ENCODE results near the gene NDUFS2. TPM values are rescaled to one million over a fixed set of nuclear protein-coding genes. Genes with fewer than 3 reads are reported as not detected.
"Not testable (repeated sequence)": the region's sequence is repeated elsewhere in the genome, so short reads cannot be mapped to it uniquely, and the experiment has no call there.

NDUFS2 gene
- total RNA-seq, 1 experiment from 2014 or later, result 147 TPM

DNA sequence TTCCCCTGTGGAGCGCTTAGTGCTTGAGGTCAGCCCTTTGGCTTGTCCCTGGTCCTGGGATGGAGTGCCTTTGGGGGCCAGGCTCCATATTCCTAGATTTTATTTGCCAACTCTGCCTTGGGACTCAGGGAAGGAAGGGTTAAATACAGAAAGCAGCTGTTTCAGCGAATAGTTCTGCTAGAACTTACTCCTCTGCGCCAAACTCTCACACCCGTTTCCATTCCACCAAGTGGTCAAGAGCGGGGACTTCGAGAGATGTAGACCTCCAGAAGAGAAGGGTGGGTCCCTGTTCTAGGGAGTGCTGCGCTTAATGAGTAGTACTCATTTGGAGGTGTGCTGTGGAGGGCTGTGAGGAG, 23.0 kb downstream of the NDUFS2 start:
- in situ Hi-C loops (cut with HindIII; ENCODE audit: low pct_unique_long_range_greater_than_20kb, low sequenced_read_pairs), result no loop called here
- no peak for DNase-seq (ENCODE audit: low read depth, low spot score)

DNA sequence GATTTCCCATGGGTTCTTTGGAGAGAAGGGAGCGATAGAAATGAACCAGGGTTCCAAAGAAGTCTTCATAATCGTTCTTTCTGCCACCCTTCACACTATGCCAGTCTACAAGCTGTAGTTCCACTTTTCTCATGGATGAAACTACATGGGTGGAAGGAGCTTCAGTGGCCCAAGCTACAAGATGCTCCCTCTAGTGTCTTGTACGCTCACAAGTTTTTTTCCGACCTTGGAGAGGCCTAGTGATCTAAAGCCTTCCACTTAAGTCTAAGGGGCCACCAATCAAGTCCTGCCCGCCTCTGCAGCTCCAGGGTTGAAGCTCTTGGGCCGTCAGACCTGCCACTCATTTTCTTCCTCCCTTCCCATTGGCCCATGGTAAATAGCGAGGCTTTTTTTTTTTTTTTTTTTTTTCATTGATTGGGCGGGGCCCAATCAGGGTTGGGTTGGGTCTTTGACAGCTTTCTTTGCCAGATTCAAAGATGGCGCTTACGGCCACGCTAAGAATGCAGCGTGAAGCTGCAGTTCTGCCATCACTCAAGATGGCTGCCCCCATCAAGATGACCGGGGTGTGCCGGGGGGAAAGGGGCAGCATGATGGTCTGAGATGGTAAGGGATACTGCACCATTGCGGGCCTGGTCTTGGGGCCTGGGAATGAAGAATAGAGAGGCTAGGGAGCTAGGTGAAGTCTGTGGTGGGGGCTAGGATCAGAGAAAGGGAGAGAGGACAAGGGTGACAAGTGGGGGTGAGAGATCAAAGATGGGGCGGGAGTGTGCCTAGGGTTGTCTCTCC, 23.6 kb downstream of the NDUFS2 start, which contains the start of gene TOMM40L:
Gene TOMM40L, plus strand, starts transcription at position 527 of the 786 bp plus-strand sequence. CDS start 430 bp downstream, outside the sequence.
- in situ Hi-C loops (cut with HindIII; ENCODE audit: low pct_unique_long_range_greater_than_20kb, low sequenced_read_pairs), result no loop called here
- peak; percentile 100 for DNase-seq (ENCODE audit: low read depth, low spot score)

DNA sequence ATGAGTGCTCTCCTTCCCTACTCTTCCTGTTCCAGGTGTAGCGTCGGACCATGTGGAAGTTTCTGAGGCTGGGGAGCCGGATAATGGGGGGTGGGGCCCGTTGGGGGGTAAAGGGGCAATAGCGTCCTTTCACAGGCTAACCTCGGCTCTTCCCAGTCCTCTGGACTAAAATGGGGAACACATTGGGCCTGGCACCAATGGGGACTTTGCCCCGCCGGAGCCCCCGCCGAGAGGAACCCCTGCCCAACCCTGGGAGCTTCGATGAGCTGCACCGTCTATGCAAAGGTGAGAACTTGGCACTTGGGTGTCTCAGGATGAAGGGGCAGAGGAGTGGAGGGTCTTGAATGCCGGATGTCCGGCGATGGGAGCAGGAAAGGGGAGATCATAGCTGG, 24.1 kb downstream of the NDUFS2 start:
- no peak for DNase-seq (ENCODE audit: low read depth, low spot score)
- in situ Hi-C loops (cut with HindIII; ENCODE audit: low pct_unique_long_range_greater_than_20kb, low sequenced_read_pairs), result no loop called here

GRCh38 chr1:161226759-161227158, 24.6 kb downstream of the NDUFS2 start:
- in situ Hi-C loops (cut with HindIII; ENCODE audit: low pct_unique_long_range_greater_than_20kb, low sequenced_read_pairs), result no loop called here
- DNase-seq (ENCODE audit: low read depth, low spot score), result no peak

GRCh38 chr1:161227196-161227871, 25.2 kb downstream of the NDUFS2 start:
- peak; percentile 79 for DNase-seq (ENCODE audit: low read depth, low spot score)
- in situ Hi-C loops (cut with HindIII; ENCODE audit: low pct_unique_long_range_greater_than_20kb, low sequenced_read_pairs), result no loop called here

DNA sequence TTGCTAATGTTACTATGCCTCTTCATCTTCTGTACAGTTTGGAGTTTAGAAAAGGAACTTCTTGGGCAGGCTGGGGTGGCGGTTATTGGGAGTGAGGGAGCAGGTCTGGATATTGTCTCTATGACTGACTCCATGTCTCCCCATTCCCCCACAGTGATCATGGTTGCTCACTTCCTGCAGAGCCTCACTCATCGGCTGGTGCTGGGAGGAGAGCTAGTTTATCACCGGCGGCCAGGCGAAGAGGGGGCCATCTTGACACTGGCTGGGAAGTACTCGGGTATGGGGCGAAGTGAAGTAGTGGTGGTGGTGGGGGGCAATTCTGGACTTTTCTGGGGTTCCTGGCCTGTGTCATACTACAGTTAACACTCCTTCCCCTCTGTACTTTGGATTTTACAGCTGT, 25.9 kb downstream of the NDUFS2 start:
- no peak for DNase-seq (ENCODE audit: low read depth, low spot score)
- in situ Hi-C loops (cut with HindIII; ENCODE audit: low pct_unique_long_range_greater_than_20kb, low sequenced_read_pairs), result no loop called here

- in situ Hi-C loops (cut with HindIII; ENCODE audit: low pct_unique_long_range_greater_than_20kb, low sequenced_read_pairs), result no loop called here
- DNase-seq (ENCODE audit: low read depth, low spot score), result no peak
Observed at GRCh38 chr1:161229896-161230295, 27.7 kb downstream of the NDUFS2 start.

DNA sequence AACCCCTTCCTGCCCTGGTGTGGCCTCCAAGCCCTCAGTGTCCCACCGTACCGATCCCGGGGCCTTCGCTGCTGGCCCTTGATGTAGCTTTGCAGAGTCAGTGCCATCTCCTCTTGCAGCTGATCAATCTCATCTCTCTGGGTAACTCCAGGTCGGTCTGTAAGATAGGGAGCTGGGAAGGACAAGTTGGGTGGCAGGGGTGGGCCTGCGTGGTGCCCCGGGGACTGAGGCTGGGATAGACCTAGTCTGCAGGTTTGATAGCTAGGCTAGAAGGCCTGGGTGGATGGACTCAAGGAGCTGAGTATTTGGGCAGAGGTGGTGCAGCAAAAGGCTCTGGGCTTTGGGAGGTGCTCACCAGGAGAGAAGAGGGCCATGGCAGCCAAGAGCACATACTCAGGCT, 28.6 kb downstream of the NDUFS2 start:
- in situ Hi-C loops (cut with HindIII; ENCODE audit: low pct_unique_long_range_greater_than_20kb, low sequenced_read_pairs), result no loop called here
- DNase-seq (ENCODE audit: low read depth, low spot score), result no peak

GRCh38 chr1:161233102-161233501, 30.9 kb downstream of the NDUFS2 start:
- no peak for DNase-seq (ENCODE audit: low read depth, low spot score)
- in situ Hi-C loops (cut with HindIII; ENCODE audit: low pct_unique_long_range_greater_than_20kb, low sequenced_read_pairs), result no loop called here

DNA sequence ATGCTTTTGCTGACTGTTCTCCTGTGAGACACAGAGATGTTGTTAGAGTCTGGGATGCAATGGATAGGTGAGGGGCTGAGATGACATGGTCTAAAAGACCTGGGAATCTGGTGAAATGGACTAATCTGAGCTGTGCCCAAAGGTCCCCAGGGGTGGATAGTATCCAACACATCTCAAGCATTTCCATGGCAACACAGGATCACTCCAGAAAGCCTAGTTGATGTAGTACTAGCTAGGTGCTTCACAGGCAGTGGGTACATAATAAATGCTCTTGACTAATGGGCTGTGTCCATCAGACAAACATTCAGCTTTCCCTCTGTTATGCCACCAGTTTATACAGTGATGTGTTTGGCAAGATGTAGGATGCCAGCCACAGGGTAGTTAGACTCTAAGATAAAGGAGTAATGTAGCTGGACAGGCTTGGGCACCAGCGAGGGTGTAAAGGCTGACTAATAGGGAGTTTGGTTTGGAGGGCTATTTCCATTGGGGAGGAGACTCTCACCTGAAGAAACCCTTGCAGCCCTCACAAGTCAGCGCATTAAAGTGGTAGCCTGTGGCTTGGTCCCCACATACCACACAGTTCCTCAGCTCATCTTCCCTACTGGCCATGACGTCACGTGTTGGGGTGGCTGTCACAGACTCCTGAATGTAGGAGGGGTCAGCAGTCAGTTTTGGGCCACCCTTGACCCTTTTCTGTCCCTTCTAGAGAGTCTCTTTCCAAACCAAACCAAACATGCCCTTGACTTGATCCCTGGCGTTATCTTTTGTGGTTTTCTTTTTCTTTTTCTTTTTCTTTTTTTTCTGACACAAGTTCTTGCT, 34.0 kb downstream of the NDUFS2 start:
- in situ Hi-C loops (cut with HindIII; ENCODE audit: low pct_unique_long_range_greater_than_20kb, low sequenced_read_pairs), result no loop called here
- DNase-seq (ENCODE audit: low read depth, low spot score), result no peak

DNA sequence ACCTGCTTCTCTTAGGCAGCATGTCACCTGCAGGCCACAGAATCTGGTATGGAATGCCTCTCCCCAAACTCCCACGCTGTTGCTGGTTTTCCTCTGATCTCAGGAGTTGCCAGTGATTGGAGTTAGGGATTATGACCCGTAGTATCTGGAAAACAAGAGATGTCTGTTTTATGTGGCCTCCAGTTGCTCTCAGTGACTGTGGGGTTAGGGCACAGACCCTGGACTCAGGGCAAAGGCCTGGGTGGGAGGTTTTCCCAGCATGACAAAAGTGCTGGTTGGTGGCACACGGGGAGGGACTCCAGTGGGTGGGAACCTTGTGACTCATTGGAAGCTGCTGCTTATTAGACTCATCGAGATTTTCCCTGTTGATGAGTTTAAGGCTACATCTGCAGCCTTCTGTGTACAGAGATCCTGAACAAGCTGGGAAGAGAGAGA, 35.9 kb downstream of the NDUFS2 start, which contains the start of gene NR1I3:
Gene NR1I3, minus strand, starts transcription at position 165 of the 435 bp plus-strand sequence. CDS start 1,638 bp downstream, outside the sequence.
- in situ Hi-C loops (cut with HindIII; ENCODE audit: low pct_unique_long_range_greater_than_20kb, low sequenced_read_pairs), result no loop called here
- no peak for DNase-seq (ENCODE audit: low read depth, low spot score)

DNA sequence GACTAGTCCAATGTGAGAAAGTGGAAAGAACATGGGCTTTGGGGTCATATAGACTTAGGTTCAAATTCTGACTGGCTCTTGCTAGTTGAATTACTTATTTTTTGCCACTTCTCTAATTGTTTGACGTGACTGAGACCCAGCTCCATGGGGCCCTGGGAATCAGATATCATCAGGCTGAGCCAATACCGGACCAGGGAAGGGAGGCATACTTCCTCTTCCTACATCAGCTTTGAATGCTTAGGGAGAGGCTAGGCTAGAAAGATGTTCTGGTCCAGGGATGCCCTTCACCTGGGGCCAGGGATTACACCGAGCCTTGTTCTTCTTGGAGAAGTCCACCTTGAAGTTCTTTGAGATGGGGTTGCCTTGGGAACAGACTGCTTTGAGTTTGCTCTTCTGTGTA, 39.5 kb downstream of the NDUFS2 start:
- DNase-seq (ENCODE audit: low read depth, low spot score), result no peak
- in situ Hi-C loops (cut with HindIII; ENCODE audit: low pct_unique_long_range_greater_than_20kb, low sequenced_read_pairs), result no loop called here

- in situ Hi-C loops (cut with HindIII; ENCODE audit: low pct_unique_long_range_greater_than_20kb, low sequenced_read_pairs), result no loop called here
- no peak for DNase-seq (ENCODE audit: low read depth, low spot score)
Observed at GRCh38 chr1:161242313-161242712, 40.1 kb downstream of the NDUFS2 start.

- in situ Hi-C loops (cut with HindIII; ENCODE audit: low pct_unique_long_range_greater_than_20kb, low sequenced_read_pairs), result no loop called here
- DNase-seq (ENCODE audit: low read depth, low spot score), result no peak
Observed at GRCh38 chr1:161244888-161245287, 42.7 kb downstream of the NDUFS2 start.

- in situ Hi-C loops (cut with HindIII; ENCODE audit: low pct_unique_long_range_greater_than_20kb, low sequenced_read_pairs), result not testable (repeated sequence)
Observed at GRCh38 chr1:161250100-161250499, 47.9 kb downstream of the NDUFS2 start.

GRCh38 chr1:161250829-161251228, 48.7 kb downstream of the NDUFS2 start:
- DNase-seq (ENCODE audit: low read depth, low spot score), result no peak
- in situ Hi-C loops (cut with HindIII; ENCODE audit: low pct_unique_long_range_greater_than_20kb, low sequenced_read_pairs), result no loop called here

More at GRCh38 chr1:161250100-161250499, 47.9 kb downstream of the NDUFS2 start:
- not testable (repeated sequence) for DNase-seq (ENCODE audit: low read depth, low spot score)

GRCh38 chr1:161251579-161251978, 49.4 kb downstream of the NDUFS2 start:
- in situ Hi-C loops (cut with HindIII; ENCODE audit: low pct_unique_long_range_greater_than_20kb, low sequenced_read_pairs), result no loop called here
- no peak for DNase-seq (ENCODE audit: low read depth, low spot score)

DNA sequence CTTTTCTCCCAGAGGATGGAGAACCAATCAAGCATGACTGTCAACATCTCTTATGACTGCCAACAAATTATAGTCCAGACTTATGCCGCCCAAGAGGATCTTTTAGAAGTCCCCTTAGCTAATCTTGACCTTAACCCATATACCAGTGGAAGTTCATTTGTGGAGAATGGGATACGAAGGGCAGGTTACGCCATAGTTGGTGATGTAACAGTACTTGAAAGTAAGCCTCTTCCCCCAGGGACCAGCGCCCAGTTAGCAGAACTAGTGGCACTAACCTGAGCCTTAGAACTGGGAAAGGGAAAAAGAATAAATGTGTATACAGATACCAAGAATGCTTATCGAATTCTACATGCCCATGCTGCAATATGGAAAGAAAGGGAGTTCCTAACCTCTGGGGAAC, 53.1 kb downstream of the NDUFS2 start:
- in situ Hi-C loops (cut with HindIII; ENCODE audit: low pct_unique_long_range_greater_than_20kb, low sequenced_read_pairs); DNase-seq (ENCODE audit: low read depth, low spot score): not testable (repeated sequence)
